K562 (cell line): ENCODE results near the gene RHBDD1. TPM values are rescaled to one million over a fixed set of nuclear protein-coding genes. Genes with fewer than 3 reads are reported as not detected.

Experiments used
- BRD4 ChIP-seq: fragments of 200-600 bp; sonication (generic); IDR thresholded peaks from 2 replicates; pipeline ENCODE4 v1.6.1; 2017; ENCODE audit warnings: inconsistent platforms
- DLX4 ChIP-seq: fragments of 250-450 bp; sonication (Bioruptor Pico); IDR thresholded peaks from 2 replicates; pipeline ENCODE4 v1.6.1; 2021; ENCODE audit warnings: mild to moderate bottlenecking
- ETS2 ChIP-seq: IDR thresholded peaks from 2 replicates; pipeline ENCODE4 v1.6.1; 2016; ENCODE audit warnings: borderline replicate concordance, missing genetic modification characterization, mild to moderate bottlenecking, moderate library complexity, missing compliant biosample characterization; ENCODE audit not compliant: poor library complexity, severe bottlenecking
- GATAD2A ChIP-seq: fragments of 450-650 bp; IDR thresholded peaks from 2 replicates; pipeline ENCODE4 v1.6.1; 2017
- GATAD2B ChIP-seq: fragments of 450-650 bp; IDR thresholded peaks from 2 replicates; pipeline ENCODE4 v1.6.1; 2017; ENCODE audit warnings: mild to moderate bottlenecking, borderline replicate concordance
- HOMEZ ChIP-seq: fragments of 250-450 bp; sonication (Bioruptor Pico); IDR thresholded peaks from 2 replicates; pipeline ENCODE4 v1.4.0; 2020; ENCODE audit warnings: mild to moderate bottlenecking, moderate library complexity
- MGA ChIP-seq: fragments of 450-650 bp; IDR thresholded peaks from 2 replicates; pipeline ENCODE4 v1.6.1; 2016; ENCODE audit warnings: mild to moderate bottlenecking, moderate library complexity
- MYC ChIP-seq, 2 experiments: fragments of 250-450 bp in 1 of 2; sonication (Bioruptor Pico) in 1 of 2; IDR thresholded peaks; 2 replicates each; pipeline versions ENCODE4 v1.5.1 to v1.6.1; 2012 to 2021; ENCODE audit warnings: low read depth in 2 of 2, borderline replicate concordance in 1 of 2, improper control_type of control experiment in 1 of 2, low read length in 1 of 2, mild to moderate bottlenecking in 1 of 2, moderate library complexity in 1 of 2
- RFX7 ChIP-seq: fragments of 250-450 bp; sonication (Bioruptor Pico); IDR thresholded peaks from 2 replicates; pipeline ENCODE4 v1.5.1; 2021; ENCODE audit warnings: mild to moderate bottlenecking
- ZNF398 ChIP-seq: fragments of 250-450 bp; sonication (Bioruptor Pico); IDR thresholded peaks from 2 replicates; pipeline ENCODE4 v1.8.0; 2021; ENCODE audit warnings: moderate library complexity, mild to moderate bottlenecking, inconsistent platforms
- polyA plus RNA-seq, 8 experiments: library from polyadenylated mRNA; depleted of rRNA in 4 of 8; stranded (reverse) in 5 of 8; unstranded in 3 of 8; fragments of >200 nt; fragmentation: Nextera tagmentation in 2 of 8; fragmentation: Illumina TruSeq in 1 of 8; extraction: Ambion mirVana in 2 of 8; extraction: Trizol in 1 of 8; gene quantifications; 2 replicates each; pipeline versions ENCODE4 v1.2.1 to v1.2.3, GENCODE V29; 2011 to 2014; ENCODE audit warnings: inconsistent platforms in 1 of 8, missing spikeins in 1 of 8
- total RNA-seq, 7 experiments: library from RNA; depleted of rRNA in 6 of 7; stranded (reverse); fragments of >200 nt in 6 of 7; fragmentation: Illumina TruSeq in 2 of 7; extraction: Trizol in 2 of 7; gene quantifications; 2 replicates each; pipeline versions ENCODE4 v1.2.1 to v1.2.3, GENCODE V29; 2011 to 2021; ENCODE audit warnings: low replicate concordance in 1 of 7

The RHBDD1 gene
- total and polyA plus RNA-seq, 9 of the 15 experiments (the other 6 are each of a cell fraction or from before 2014, with no cell fraction given) = 4.8 to 34.8 (median 15.6) TPM

GRCh38 chr2:226835796-226836547 is at the start of gene RHBDD1 (continued):
- TF ChIP-seq MYC (IDR thresholded peaks at IDR 0.05; ENCODE audit: low read depth, low read length) (peak; percentile 91), MYC (CRISPR knock-in tag; IDR thresholded peaks at IDR 0.05; ENCODE audit: borderline replicate concordance, low read depth) (peak; percentile 87), BRD4 (no peak), HOMEZ (CRISPR knock-in tag) (no peak), GATAD2B (no peak), ZNF398 (CRISPR knock-in tag) (no peak), DLX4 (CRISPR knock-in tag) (no peak), ETS2 (tag) (no peak), RFX7 (CRISPR knock-in tag) (no peak), GATAD2A (no peak), MGA (peak; percentile 98)
